ENCODE measurements around the gene PLEKHH2.

PLEKHH2 gene

GRCh38 chr2:43776324-43776723, 139.3 kb downstream of the PLEKHH2 start:
- H3K27me3 ChIP-seq (replicated peaks; ENCODE audit: control insufficient read depth, insufficient read depth, low read length), result no peaks in the 10 kb centered on the region
- TF ChIP-seq CTCF (IDR thresholded peaks at IDR 0.05; ENCODE audit: insufficient read depth, low read length, poor library complexity, severe bottlenecking), result no peak
- no peak overlapping the region for H3K4me3 ChIP-seq (replicated peaks; ENCODE audit: low read depth, low read length)
- peaks cover 2% of the 10 kb centered on the region; the same call in 1 of the 2 replicates for H3K36me3 ChIP-seq (ENCODE audit: control insufficient read depth, insufficient read depth, low read length)
- no peak for DNase-seq (ENCODE audit: extremely low read depth, insufficient read length)

- no peak for TF ChIP-seq CTCF (IDR thresholded peaks at IDR 0.05; ENCODE audit: insufficient read depth, low read length, poor library complexity, severe bottlenecking)
- Histone ChIP-seq H3K4me3 (replicated peaks; ENCODE audit: low read depth, low read length) (no peak overlapping the region), H3K36me3 (ENCODE audit: control insufficient read depth, insufficient read depth, low read length) (peaks cover 2% of the 10 kb centered on the region; the same call in 1 of the 2 replicates), H3K27me3 (replicated peaks; ENCODE audit: control insufficient read depth, insufficient read depth, low read length) (no peaks in the 10 kb centered on the region)
- DNase-seq (ENCODE audit: extremely low read depth, insufficient read length), result no peak
Observed at GRCh38 chr2:43777306-43777926, 140.4 kb downstream of the PLEKHH2 start.

GRCh38 chr2:43778233-43778632, 141.2 kb downstream of the PLEKHH2 start:
- no peak for DNase-seq (ENCODE audit: extremely low read depth, insufficient read length)
- Histone ChIP-seq H3K4me3 (replicated peaks; ENCODE audit: low read depth, low read length) (no peak overlapping the region), H3K36me3 (ENCODE audit: control insufficient read depth, insufficient read depth, low read length) (peaks cover 2% of the 10 kb centered on the region; the same call in 1 of the 2 replicates), H3K27me3 (replicated peaks; ENCODE audit: control insufficient read depth, insufficient read depth, low read length) (no peaks in the 10 kb centered on the region)
- TF ChIP-seq CTCF (IDR thresholded peaks at IDR 0.05; ENCODE audit: insufficient read depth, low read length, poor library complexity, severe bottlenecking), result no peak

- no peak for TF ChIP-seq CTCF (IDR thresholded peaks at IDR 0.05; ENCODE audit: insufficient read depth, low read length, poor library complexity, severe bottlenecking)
- DNase-seq (ENCODE audit: extremely low read depth, insufficient read length), result no peak
- Histone ChIP-seq H3K36me3 (ENCODE audit: control insufficient read depth, insufficient read depth, low read length) (no peaks in the 10 kb centered on the region), H3K4me3 (replicated peaks; ENCODE audit: low read depth, low read length) (no peak overlapping the region), H3K27me3 (replicated peaks; ENCODE audit: control insufficient read depth, insufficient read depth, low read length) (no peaks in the 10 kb centered on the region)
Observed at GRCh38 chr2:43787895-43788294, 150.8 kb downstream of the PLEKHH2 start.

GRCh38 chr2:43788646-43789045, 151.6 kb downstream of the PLEKHH2 start:
- no peak overlapping the region for H3K4me3 ChIP-seq (replicated peaks; ENCODE audit: low read depth, low read length)
- no peak for TF ChIP-seq CTCF (IDR thresholded peaks at IDR 0.05; ENCODE audit: insufficient read depth, low read length, poor library complexity, severe bottlenecking)
- no peak for DNase-seq (ENCODE audit: extremely low read depth, insufficient read length)
- H3K36me3 ChIP-seq (ENCODE audit: control insufficient read depth, insufficient read depth, low read length), result no peaks in the 10 kb centered on the region
- no peaks in the 10 kb centered on the region for H3K27me3 ChIP-seq (replicated peaks; ENCODE audit: control insufficient read depth, insufficient read depth, low read length)

GRCh38 chr2:43790147-43790546, 153.1 kb downstream of the PLEKHH2 start:
- no peak for DNase-seq (ENCODE audit: extremely low read depth, insufficient read length)
- Histone ChIP-seq H3K4me3 (replicated peaks; ENCODE audit: low read depth, low read length) (no peak overlapping the region), H3K36me3 (ENCODE audit: control insufficient read depth, insufficient read depth, low read length) (no peaks in the 10 kb centered on the region), H3K27me3 (replicated peaks; ENCODE audit: control insufficient read depth, insufficient read depth, low read length) (no peaks in the 10 kb centered on the region)
- TF ChIP-seq CTCF (IDR thresholded peaks at IDR 0.05; ENCODE audit: insufficient read depth, low read length, poor library complexity, severe bottlenecking), result no peak

Measured in GM06990 (cell line).